Measurements from ENCODE around the gene ARF5. TPM values are rescaled to one million over a fixed set of nuclear protein-coding genes. Genes with fewer than 3 reads are reported as not detected.

The ARF5 gene
- polyA plus RNA-seq, 1 donor (not counting 4 experiments of a cell fraction or from before 2014, with no cell fraction given): 274 TPM

- DNase-seq (ENCODE audit: low read depth, low spot score) (no peak), FAIRE-seq (no peak)
- H3K9me3 ChIP-seq (ENCODE audit: control insufficient read depth, low read depth, low read length): no peaks in the 10 kb centered on the region
- peaks cover 35% of the 10 kb centered on the region for H3K79me2 ChIP-seq (ENCODE audit: control insufficient read depth, insufficient read depth, low read length)
- H3K27me3 ChIP-seq (ENCODE audit: control insufficient read depth, extremely low read depth, insufficient read depth, low read length): no peaks in the 10 kb centered on the region
- peaks cover 13 to 14% of the 10 kb centered on the region in 2 experiments for H3K36me3 ChIP-seq (ENCODE audit: control insufficient read depth in 2 of 2, extremely low read depth in 1 of 2, insufficient read depth in 2 of 2, low read length in 2 of 2)
- no peaks in the 10 kb centered on the region for H4K20me1 ChIP-seq (ENCODE audit: control insufficient read depth, extremely low read depth, insufficient read depth, low read length)
- peaks cover 30% of the 10 kb centered on the region for H3K4me1 ChIP-seq (ENCODE audit: control insufficient read depth, extremely low read depth, insufficient read depth, low read length)
- peaks cover 5% of the 10 kb centered on the region for H3K9me1 ChIP-seq (ENCODE audit: control insufficient read depth, extremely low read depth, insufficient read depth, low read length)
- dilution Hi-C loops (cut with MboI; ENCODE audit: extremely low pct_ligation_motif_present, low sequenced_read_pairs): no loop called here
- no peak overlapping the region for H3K9ac ChIP-seq (ENCODE audit: control insufficient read depth, extremely low read depth, insufficient read depth, low read length)
- H2AFZ ChIP-seq (ENCODE audit: control insufficient read depth, low read length): no peak overlapping the region
- TF ChIP-seq CTCF (optimal IDR thresholded peaks at IDR 0.05 in 1 of 3, IDR thresholded peaks at IDR 0.05 in 1 of 3, conservative IDR thresholded peaks at IDR 0.05 in 1 of 3; ENCODE audit: extremely low read depth in 1 of 3, insufficient read depth in 2 of 3, low read length in 3 of 3): no peak
- TF ChIP-seq EZH2 (IDR thresholded peaks at IDR 0.05; ENCODE audit: low read length): no peak
- no peak overlapping the region for H3K4me3 ChIP-seq (ENCODE audit: control insufficient read depth in 2 of 3, extremely low read depth in 1 of 3, insufficient read depth in 2 of 3, low read depth in 1 of 3, low read length in 3 of 3)
- no peak overlapping the region for H3K4me2 ChIP-seq (ENCODE audit: control insufficient read depth, extremely low read depth, insufficient read depth, low read depth, low read length)
- H3K27ac ChIP-seq (ENCODE audit: control insufficient read depth, insufficient read depth, low read length): no peak overlapping the region
Observed at GRCh38 chr7:127582361-127582760, 5.8 kb upstream of the ARF5 start.

GRCh38 chr7:127584648-127585043 lies 3.6 kb upstream of the ARF5 start:
- H3K9me1 ChIP-seq (ENCODE audit: control insufficient read depth, extremely low read depth, insufficient read depth, low read length): peaks cover 2% of the 10 kb centered on the region
- DNase-seq (ENCODE audit: low read depth, low spot score): no peak
- peaks cover 13 to 14% of the 10 kb centered on the region in 2 experiments for H3K36me3 ChIP-seq (ENCODE audit: control insufficient read depth in 2 of 2, extremely low read depth in 1 of 2, insufficient read depth in 2 of 2, low read length in 2 of 2)
- H3K27me3 ChIP-seq (ENCODE audit: control insufficient read depth, extremely low read depth, insufficient read depth, low read length): no peaks in the 10 kb centered on the region
- dilution Hi-C loops (cut with MboI; ENCODE audit: extremely low pct_ligation_motif_present, low sequenced_read_pairs): no loop called here
- peak overlapping the region; percentile 82 for H3K27ac ChIP-seq (ENCODE audit: control insufficient read depth, insufficient read depth, low read length)
- peaks cover 48% of the 10 kb centered on the region for H3K79me2 ChIP-seq (ENCODE audit: control insufficient read depth, insufficient read depth, low read length)
- H3K4me3 ChIP-seq (ENCODE audit: control insufficient read depth in 2 of 3, extremely low read depth in 1 of 3, insufficient read depth in 2 of 3, low read depth in 1 of 3, low read length in 3 of 3): peak overlapping the region; percentile 77 to 91 (median 83)
- H3K9me3 ChIP-seq (ENCODE audit: control insufficient read depth, low read depth, low read length): no peaks in the 10 kb centered on the region
- peak overlapping the region; percentile 94 for H2AFZ ChIP-seq (ENCODE audit: control insufficient read depth, low read length)
- no peak for FAIRE-seq
- H3K4me2 ChIP-seq (ENCODE audit: control insufficient read depth, extremely low read depth, insufficient read depth, low read depth, low read length): peak overlapping the region; percentile 80
- H3K9ac ChIP-seq (ENCODE audit: control insufficient read depth, extremely low read depth, insufficient read depth, low read length): peak overlapping the region; percentile 85
- TF ChIP-seq EZH2 (IDR thresholded peaks at IDR 0.05; ENCODE audit: low read length): no peak
- no peak for TF ChIP-seq CTCF (optimal IDR thresholded peaks at IDR 0.05 in 1 of 3, IDR thresholded peaks at IDR 0.05 in 1 of 3, conservative IDR thresholded peaks at IDR 0.05 in 1 of 3; ENCODE audit: extremely low read depth in 1 of 3, insufficient read depth in 2 of 3, low read length in 3 of 3)
- H3K4me1 ChIP-seq (ENCODE audit: control insufficient read depth, extremely low read depth, insufficient read depth, low read length): peaks cover 35% of the 10 kb centered on the region
- no peaks in the 10 kb centered on the region for H4K20me1 ChIP-seq (ENCODE audit: control insufficient read depth, extremely low read depth, insufficient read depth, low read length)

All from keratinocyte (primary cell).